HG02840 (cell line): ENCODE data around the gene BCL2L12.
A peak's percentile ranks its signal among the peaks of the same experiment; 100 is the strongest.

Experiments used
- ATAC-seq: cut with Tn5 transposase; IDR thresholded peaks from one replicate; pipeline ENCODE4 v1.9.1; 2021; ENCODE audit warnings: mild to moderate bottlenecking, moderate library complexity, moderate number of reproducible peaks; ENCODE audit not compliant: unreplicated experiment, low FRiP score

The BCL2L12 gene

GRCh38 chr19:49641688-49642491 lies 23.8 kb upstream of the BCL2L12 start, which contains the start of gene SCAF1:
Gene SCAF1, plus strand, starts transcription at chr19:49642209. Its CDS starts 2,818 bp downstream, at chr19:49645027.
- ATAC-seq: peak; percentile 64

DNA sequence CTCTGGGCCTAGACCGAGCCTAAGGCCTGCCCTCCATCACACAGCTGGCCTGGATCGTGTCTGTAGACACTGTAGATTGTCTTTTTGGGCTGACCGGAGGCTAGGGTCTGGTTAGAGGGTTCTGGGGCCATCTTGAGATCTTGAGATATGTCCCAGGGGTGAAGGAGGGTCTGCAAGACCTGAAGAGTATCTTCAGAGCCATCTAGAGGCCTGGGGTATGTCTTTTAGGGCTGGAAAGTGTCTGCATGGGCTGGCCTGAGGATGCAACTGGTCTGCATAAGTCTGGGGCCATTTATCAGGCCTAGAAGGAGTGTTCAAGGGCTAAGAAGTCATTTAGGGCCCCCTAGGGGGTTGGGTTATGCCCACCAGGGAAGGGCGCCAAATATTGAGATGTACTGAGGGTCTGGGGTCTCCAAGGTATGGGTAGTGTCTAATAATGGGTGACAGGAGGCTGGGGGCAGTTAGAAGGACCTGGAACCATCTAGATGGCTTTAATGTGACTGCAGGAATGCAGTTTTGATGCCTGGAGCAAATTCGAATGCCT lies 23.2 kb upstream of the BCL2L12 start:
- ATAC-seq: no peak

DNA sequence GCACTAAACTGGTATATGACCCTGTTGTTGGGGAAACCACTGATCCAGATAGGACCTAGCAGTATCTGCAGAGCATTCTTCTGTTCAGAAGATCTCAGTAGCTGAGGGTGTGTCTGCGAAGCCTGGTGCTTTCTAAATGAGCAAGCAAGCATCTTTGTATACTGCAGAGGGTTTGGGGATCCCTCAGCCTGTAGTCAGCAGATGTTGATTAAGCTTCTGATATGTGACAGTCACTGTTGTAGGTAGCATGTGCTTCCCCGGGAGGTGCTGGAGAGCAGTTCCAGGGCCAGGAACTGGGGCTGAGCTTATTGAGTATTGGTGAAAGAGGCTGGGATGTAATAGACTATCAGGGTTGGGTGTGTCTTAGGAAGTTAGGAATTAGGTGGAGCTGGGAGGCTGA lies 22.3 kb upstream of the BCL2L12 start:
- no peak for ATAC-seq

GRCh38 chr19:49645592-49645991 lies 20.1 kb upstream of the BCL2L12 start:
- ATAC-seq: no peak

- ATAC-seq: no peak
These were observed 19.7 kb upstream of the BCL2L12 start for GRCh38 chr19:49645995-49646394.

- ATAC-seq: no peak
These were observed 19.1 kb upstream of the BCL2L12 start for GRCh38 chr19:49646586-49646985.

DNA sequence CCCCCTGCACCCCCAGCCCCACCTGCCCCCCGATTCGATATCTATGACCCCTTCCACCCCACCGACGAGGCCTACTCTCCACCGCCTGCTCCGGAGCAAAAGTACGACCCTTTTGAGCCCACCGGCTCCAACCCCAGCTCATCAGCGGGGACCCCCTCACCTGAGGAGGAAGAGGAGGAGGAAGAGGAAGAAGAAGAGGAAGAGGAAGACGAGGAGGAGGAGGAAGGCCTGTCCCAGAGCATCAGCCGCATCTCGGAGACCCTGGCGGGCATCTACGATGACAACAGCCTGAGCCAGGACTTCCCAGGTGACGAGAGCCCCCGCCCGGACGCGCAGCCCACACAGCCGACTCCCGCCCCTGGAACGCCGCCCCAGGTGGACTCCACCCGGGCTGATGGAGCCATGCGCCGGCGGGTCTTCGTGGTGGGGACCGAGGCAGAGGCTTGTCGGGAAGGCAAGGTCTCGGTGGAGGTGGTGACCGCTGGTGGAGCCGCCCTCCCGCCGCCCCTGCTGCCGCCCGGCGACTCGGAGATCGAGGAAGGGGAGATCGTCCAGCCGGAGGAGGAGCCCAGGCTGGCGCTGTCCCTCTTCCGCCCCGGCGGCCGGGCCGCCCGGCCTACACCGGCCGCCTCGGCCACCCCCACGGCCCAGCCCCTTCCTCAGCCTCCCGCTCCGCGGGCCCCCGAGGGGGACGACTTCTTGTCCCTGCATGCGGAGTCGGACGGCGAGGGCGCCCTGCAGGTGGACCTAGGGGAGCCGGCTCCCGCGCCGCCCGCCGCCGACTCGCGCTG lies 14.5 kb upstream of the BCL2L12 start:
- no peak for ATAC-seq

DNA sequence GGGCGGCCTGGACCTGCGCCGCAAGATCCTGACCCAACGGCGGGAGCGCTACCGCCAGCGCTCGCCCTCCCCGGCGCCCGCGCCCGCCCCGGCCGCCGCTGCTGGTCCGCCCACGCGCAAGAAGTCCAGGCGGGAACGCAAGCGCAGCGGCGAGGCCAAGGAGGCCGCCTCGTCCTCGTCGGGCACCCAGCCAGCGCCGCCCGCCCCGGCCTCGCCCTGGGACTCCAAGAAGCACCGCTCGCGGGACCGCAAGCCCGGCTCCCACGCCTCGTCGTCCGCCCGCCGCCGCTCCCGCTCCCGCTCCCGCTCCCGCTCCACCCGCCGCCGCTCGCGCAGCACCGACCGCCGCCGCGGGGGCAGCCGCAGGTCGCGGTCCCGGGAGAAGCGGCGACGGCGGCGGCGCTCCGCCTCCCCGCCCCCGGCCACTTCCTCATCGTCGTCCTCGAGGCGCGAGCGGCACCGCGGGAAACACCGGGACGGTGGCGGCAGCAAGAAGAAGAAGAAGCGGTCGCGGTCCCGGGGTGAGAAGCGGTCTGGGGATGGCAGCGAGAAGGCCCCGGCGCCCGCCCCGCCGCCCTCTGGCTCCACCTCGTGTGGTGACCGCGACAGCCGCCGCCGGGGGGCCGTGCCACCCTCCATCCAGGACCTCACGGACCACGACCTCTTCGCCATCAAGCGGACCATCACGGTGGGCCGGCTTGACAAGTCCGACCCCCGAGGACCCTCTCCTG lies 13.7 kb upstream of the BCL2L12 start:
- ATAC-seq: no peak

- ATAC-seq: no peak
These were observed 12.9 kb upstream of the BCL2L12 start for GRCh38 chr19:49652551-49653465.

GRCh38 chr19:49653466-49653806 lies 12.3 kb upstream of the BCL2L12 start:
- no peak for ATAC-seq

DNA sequence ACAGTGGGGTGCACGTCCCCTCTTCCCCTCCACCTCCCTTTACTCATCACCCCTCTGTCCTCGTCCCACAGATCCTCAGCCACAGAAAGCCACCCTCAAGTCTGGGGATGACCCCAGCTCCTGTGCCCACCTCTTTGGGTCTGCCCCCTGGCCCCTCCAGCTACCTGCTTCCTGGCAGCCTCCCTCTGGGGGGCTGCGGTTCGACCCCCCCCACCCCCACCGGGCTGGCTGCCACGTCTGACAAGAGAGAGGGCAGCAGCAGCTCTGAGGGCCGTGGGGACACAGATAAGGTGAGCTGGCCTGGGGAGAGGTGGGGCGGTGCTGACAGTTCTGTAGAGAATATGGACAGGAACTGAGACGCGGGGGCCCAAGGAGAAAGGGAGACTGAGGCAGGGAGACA lies 11.2 kb upstream of the BCL2L12 start:
- no peak for ATAC-seq

DNA sequence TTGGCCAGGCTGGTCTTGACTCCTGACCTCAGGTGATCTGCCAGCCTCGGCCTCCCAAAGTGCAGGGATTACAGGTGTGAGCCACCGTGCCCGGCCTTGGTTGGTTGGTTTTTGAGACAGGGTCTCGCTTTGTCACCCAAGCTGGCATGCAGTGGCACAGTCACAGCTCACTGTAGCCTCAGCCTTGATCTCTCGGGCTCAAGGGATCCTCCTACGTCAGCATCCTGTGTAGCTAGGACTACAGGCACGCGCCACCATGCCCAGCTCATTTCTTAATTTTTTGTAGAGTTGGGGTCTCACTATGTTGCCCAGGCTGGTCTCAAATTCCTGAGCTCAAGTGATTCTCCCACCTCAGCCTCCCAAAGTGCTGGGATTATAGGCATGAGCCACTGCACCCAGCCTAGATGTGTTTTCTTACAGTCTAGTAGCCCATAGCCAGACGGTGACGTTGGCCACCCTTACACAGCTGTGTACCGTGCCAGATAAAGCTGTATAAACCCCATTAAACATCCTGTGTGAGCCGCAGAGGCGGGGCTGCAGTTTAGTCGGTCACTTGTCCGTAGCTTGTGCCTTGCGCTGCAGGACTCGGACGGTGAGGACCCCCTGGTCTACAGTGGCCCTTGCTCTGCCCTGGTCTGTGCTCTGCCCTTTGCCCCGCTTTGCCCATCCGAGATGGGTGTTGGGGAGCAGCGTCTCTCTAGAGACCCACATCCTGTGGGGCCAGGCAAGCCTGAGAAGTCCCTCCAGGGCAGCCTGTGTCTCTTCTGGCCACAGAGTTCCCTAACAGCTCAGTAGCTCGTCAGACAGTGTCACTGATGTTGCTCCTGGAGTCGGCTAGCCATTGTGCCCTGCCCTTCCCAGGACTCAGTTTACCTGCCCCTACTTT lies 9.9 kb upstream of the BCL2L12 start:
- ATAC-seq: no peak

GRCh38 chr19:49656456-49657109 lies 9.2 kb upstream of the BCL2L12 start:
- ATAC-seq: no peak

GRCh38 chr19:49657493-49658138 lies 8.1 kb upstream of the BCL2L12 start:
- no peak for ATAC-seq

GRCh38 chr19:49658139-49658517 lies 7.6 kb upstream of the BCL2L12 start:
- no peak for ATAC-seq

DNA sequence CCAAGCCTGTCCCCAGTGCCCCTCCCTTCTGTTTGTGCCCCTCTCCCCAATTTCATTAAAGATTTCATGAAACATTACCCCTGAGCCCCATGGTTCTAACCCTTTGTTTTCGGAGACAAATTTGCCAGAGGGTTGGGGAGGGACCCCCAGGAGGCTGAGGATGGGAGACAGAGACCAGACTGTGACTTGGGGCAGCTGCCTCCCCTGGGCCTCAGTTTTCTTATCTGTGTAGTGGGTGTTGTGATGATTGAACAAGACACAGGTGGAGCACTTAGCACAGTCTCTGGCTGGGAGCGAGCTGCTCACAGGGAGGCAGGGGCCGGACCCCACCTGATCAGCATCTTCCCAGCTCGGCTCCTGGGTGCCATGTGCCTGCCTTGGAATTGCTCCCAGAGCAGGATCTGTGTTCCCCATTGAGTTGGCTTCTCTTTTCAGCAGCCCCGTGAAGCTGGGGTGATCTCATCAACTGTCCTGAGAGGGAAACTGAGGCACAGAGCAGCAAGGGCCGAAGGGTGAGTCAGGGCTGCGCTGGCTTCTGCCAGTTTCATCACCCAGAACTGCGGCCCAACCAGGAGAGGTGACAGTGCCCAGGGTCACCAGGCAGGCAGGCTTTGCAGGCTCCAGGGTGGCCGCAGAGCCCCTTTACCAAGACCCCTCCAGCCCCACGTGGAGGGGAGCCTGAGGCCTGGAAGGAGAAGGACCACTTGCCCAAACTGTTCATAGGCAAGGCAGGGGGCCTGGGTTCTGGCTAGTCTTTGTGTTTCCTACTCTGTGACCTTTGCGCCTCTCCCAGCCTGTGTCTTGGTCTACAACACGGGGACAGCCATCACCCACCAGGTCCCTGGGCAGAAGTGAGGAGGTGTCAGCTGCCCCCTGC lies 6.9 kb upstream of the BCL2L12 start:
- ATAC-seq: no peak
